Activated CD4-positive, alpha-beta memory T cell treated with anti-CD3 and anti-CD28 coated beads, Interleukin-2, amount 10 ng/mL, durations not matched to agents 7 days and 5 days (primary cell): ENCODE measurements around the gene ACOT7. TPM values are rescaled to one million over a fixed set of nuclear protein-coding genes. Genes with fewer than 3 reads are reported as not detected.

Experiments
- CTCF ChIA-PET: fragments of 350-600 bp; sonication (Branson Sonifier 250); formaldehyde crosslinking; loops from one replicate; lab custom pipeline; 2021; ENCODE audit warnings: antibody characterized with exemption, inconsistent platforms; lab: Charles Lee
- POLR2A ChIA-PET: fragments of 350-600 bp; sonication (Branson Sonifier 250); formaldehyde crosslinking; loops from one replicate; lab custom pipeline; 2021; ENCODE audit warnings: antibody characterized with exemption; lab: Charles Lee
- DNase-seq: peaks from one replicate; pipeline ENCODE4 v3.0.0-alpha.2; 2020
- H3K27ac Mint-ChIP-seq: one replicate; pipeline ENCODE4 v1.8.0; 2021; ENCODE audit warnings: mild to moderate bottlenecking, mixed read lengths
- H3K27me3 Mint-ChIP-seq: one replicate; pipeline ENCODE4 v1.8.0; 2021; ENCODE audit warnings: mixed read lengths
- H3K36me3 Mint-ChIP-seq: one replicate; pipeline ENCODE4 v1.8.0; 2021; ENCODE audit warnings: low read depth, mixed read lengths
- H3K4me1 Mint-ChIP-seq: one replicate; pipeline ENCODE4 v1.8.0; 2021; ENCODE audit warnings: mixed read lengths
- H3K4me3 Mint-ChIP-seq: one replicate; pipeline ENCODE4 v1.8.0; 2021; ENCODE audit warnings: mild to moderate bottlenecking, mixed read lengths
- H3K9me3 Mint-ChIP-seq: one replicate; pipeline ENCODE4 v1.8.0; 2021; ENCODE audit warnings: mixed read lengths
- total RNA-seq, 2 experiments: library from RNA; stranded (reverse); gene quantifications; one replicate each; pipeline ENCODE4 v1.2.3, GENCODE V29; 2021

ACOT7 gene
- total RNA-seq, 2 experiments from 2014 or later: 56.8 to 58.6 TPM

DNA sequence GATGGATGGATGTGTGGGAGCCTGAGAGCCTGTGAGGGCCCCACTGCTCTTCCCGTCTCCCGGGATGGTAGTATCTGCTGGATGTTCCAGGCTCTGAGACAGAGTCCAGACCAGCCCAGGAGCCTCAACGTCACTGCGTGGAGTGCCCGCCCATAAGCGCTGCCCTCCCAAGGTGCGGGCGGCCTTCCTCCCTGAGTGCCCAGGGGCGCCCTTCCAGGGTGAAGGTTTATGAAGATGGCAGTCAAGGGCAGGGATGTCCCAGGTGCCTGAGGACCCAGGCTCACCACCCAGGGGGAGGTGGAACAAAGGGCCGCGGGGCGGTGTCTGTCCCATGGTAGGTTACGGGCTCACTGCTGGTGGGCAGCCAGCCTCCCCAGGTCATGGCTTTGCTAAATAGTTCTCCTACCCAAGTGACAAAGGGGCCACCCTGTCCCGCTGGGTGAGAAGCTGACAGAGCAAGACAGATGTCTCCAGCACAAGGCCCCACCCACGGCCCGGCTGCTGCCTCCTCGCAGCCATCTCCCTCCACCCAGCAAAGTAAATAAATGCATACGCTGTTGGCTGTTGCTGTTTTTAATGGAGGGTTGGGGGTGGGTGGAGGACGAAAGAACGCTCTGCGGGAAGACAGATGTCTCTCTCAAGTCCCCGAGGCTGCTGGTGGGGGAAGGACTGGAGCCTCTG is 123.7 kb downstream of the ACOT7 start:
- H3K27me3 Mint-ChIP-seq: no peaks in the 10 kb centered on the region
- ChIA-PET POLR2A (no interaction called here), CTCF (no interaction called here)
- H3K36me3 Mint-ChIP-seq: no peaks in the 10 kb centered on the region
- no peak overlapping the region for H3K4me3 Mint-ChIP-seq
- H3K4me1 Mint-ChIP-seq: peaks cover 23% of the 10 kb centered on the region
- H3K27ac Mint-ChIP-seq: no peak overlapping the region
- DNase-seq: no peak
- no peaks in the 10 kb centered on the region for H3K9me3 Mint-ChIP-seq

DNA sequence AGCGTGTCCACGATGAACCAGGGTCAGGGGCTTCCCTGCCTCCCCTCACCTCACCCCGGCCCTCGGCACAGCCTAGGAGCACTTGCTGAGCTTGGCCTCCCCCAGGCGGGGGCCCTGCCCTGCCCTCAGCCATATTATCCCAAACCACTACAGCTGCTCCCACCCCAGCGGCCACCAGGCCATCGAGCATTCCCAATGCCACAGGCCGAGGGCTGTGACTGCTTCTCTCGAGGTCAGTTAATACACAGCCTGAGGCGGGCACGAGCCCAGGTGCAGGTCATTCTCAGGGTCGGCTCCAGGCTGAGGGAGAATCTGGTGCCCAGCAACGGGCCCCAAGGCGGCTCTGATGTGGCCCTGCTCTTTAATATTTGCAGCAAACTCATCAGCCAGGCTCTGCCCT is 124.3 kb downstream of the ACOT7 start:
- CTCF ChIA-PET: no interaction called here
- Mint-ChIP-seq H3K27me3 (no peaks in the 10 kb centered on the region), H3K27ac (no peak overlapping the region), H3K36me3 (no peaks in the 10 kb centered on the region), H3K4me3 (no peak overlapping the region), H3K9me3 (no peaks in the 10 kb centered on the region), H3K4me1 (peaks cover 25% of the 10 kb centered on the region)
- POLR2A ChIA-PET: no interaction called here
- DNase-seq: no peak

DNA sequence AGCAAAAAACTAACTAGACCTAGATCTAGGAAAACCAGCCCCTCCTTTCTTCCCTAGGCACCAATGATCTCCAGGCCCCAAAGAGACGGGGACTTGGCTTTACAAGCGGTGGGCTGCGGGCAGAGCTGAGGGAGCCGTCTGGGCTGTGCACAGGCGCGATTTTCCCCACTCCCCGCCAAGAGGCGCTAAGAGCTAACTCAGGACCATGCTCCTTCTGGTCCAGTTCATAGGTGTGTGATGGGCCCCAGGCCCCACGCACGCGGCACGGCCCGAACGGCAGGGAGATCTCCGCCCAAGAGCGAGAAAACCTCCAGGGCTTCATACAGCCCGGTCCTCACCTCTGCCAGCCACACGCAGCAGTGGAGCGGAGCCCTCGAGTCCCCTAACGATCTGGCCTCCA is 125.2 kb downstream of the ACOT7 start:
- Mint-ChIP-seq H3K4me1 (peaks cover 34% of the 10 kb centered on the region), H3K4me3 (no peak overlapping the region), H3K36me3 (no peaks in the 10 kb centered on the region), H3K27me3 (no peaks in the 10 kb centered on the region), H3K27ac (peak overlapping the region; percentile 12), H3K9me3 (no peaks in the 10 kb centered on the region)
- DNase-seq: no peak
- CTCF ChIA-PET: interaction anchor here (2.6 kb wide), 1 partner anchor 22 kb away, joined by 7 read pairs; no protein-coding TSS in a partner anchor
- POLR2A ChIA-PET: no interaction called here

DNA sequence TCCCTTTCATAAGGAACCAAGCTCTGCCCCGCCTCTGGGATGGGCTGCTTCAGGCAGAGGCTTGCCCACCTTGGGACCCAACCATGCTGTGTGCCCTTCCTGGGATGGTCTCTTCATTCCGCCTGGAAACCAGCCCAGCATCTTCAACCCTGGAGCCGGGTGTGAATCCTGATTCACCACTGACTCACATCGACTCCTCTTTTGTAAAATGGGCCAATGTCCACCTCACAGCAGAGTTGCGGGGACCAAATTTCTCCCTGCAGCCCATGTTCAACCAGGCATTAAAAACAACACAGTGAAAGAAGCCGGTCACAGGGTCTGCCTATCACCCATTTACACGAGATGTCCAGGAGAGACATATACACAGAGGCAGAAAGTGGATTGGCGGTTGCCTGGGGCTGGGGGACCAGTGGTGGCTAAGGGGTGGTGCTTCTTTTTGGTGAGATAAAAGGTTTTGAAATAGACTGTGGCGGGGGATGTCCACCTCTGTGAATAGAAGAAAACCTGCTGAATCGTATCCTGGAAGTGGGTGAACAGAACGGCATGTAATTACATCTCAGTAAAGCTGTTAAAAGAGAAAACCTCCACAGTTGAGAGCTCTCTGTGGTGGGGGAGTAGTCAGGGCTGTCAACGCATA is 125.8 kb downstream of the ACOT7 start:
- no peak for DNase-seq
- H3K36me3 Mint-ChIP-seq: no peaks in the 10 kb centered on the region
- H3K9me3 Mint-ChIP-seq: no peaks in the 10 kb centered on the region
- ChIA-PET POLR2A (no interaction called here), CTCF (interaction anchor here (2.6 kb wide), 1 partner anchor 21 kb away, joined by 7 read pairs; no protein-coding TSS in a partner anchor)
- H3K27ac Mint-ChIP-seq: peak overlapping the region; percentile 12
- H3K4me1 Mint-ChIP-seq: peaks cover 38% of the 10 kb centered on the region
- H3K27me3 Mint-ChIP-seq: no peaks in the 10 kb centered on the region
- H3K4me3 Mint-ChIP-seq: no peak overlapping the region

DNA sequence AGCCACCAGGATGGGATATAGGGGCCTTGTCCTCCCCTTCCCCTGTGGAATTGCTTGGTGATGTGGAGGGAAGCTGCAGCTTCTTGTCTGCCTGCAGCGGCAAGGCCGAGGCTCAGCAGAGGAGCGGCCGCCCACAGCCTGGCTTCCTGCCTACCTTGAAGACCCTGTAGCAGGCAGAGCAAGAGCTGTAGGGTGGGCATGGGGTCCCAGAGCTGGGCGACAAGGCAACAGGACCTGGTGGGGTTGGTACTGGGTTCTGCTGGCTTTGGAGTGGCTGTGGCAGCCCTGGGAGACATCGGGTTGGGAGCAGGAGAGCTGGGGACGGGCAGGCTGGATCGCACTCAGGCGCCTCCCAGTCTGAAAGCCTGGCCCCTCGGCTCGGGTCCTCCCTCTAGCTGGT is 126.9 kb downstream of the ACOT7 start:
- H3K4me3 Mint-ChIP-seq: no peak overlapping the region
- H3K4me1 Mint-ChIP-seq: peaks cover 48% of the 10 kb centered on the region
- H3K9me3 Mint-ChIP-seq: no peaks in the 10 kb centered on the region
- no peak for DNase-seq
- POLR2A ChIA-PET: no interaction called here
- H3K36me3 Mint-ChIP-seq: no peaks in the 10 kb centered on the region
- H3K27me3 Mint-ChIP-seq: peaks cover 3% of the 10 kb centered on the region
- CTCF ChIA-PET: interaction anchor here (2.6 kb wide), 1 partner anchor 20 kb away, joined by 7 read pairs; no protein-coding TSS in a partner anchor
- H3K27ac Mint-ChIP-seq: no peak overlapping the region

DNA sequence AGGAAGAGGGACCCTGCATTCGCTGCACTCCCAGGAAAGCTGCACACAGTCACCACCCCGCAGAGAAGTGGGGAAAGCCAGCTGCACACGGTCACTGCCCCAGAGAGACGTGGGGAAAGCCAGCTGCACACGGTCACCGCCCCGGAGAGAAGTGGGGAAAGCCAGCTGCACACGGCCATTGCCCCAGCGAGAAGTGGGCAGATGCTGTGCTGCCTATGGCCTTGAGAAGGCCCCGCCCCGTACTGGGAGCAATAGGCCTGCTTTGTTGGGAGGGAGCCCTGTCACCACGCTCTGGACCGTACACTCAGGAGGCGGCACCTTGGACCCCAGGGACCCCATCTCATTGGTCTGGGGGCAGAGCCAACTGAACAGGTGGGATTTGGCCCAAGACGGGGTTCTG is 128.4 kb downstream of the ACOT7 start:
- ChIA-PET CTCF (no interaction called here), POLR2A (no interaction called here)
- no peaks in the 10 kb centered on the region for H3K9me3 Mint-ChIP-seq
- H3K4me1 Mint-ChIP-seq: peaks cover 48% of the 10 kb centered on the region
- H3K27me3 Mint-ChIP-seq: peaks cover 5% of the 10 kb centered on the region
- H3K4me3 Mint-ChIP-seq: no peak overlapping the region
- H3K36me3 Mint-ChIP-seq: no peaks in the 10 kb centered on the region
- H3K27ac Mint-ChIP-seq: no peak overlapping the region
- DNase-seq: no peak

DNA sequence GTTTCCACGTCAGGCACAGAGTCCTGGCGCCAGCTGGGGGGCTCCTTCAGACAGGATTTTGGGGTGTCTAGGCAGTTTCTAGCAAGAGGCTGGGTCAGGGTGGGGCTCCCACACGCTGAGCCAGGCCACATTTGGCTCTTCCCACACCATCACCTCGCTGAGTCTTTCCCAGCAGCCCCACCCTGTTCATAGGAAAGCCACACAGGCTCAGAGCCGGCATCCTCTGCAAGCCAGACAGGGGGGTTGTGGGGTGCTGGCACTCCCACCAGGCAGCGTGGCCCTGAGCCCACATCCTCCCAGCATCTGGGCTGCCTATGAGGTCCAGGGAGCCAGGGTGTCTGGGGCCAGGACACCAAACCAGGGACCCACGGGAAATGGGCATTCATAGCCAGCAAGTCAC is 129.9 kb downstream of the ACOT7 start:
- Mint-ChIP-seq H3K4me3 (no peak overlapping the region), H3K9me3 (no peaks in the 10 kb centered on the region), H3K27me3 (peaks cover 14% of the 10 kb centered on the region), H3K27ac (peak overlapping the region; percentile 31), H3K4me1 (peaks cover 57% of the 10 kb centered on the region), H3K36me3 (no peaks in the 10 kb centered on the region)
- ChIA-PET POLR2A (interaction anchor here (1.7 kb wide), 1 partner anchor 18 kb away, joined by 3 read pairs; no protein-coding TSS in a partner anchor), CTCF (interaction anchor here (2.3 kb wide), 1 partner anchor 17 kb away, joined by 7 read pairs; no protein-coding TSS in a partner anchor)
- peak; percentile 30 for DNase-seq

DNA sequence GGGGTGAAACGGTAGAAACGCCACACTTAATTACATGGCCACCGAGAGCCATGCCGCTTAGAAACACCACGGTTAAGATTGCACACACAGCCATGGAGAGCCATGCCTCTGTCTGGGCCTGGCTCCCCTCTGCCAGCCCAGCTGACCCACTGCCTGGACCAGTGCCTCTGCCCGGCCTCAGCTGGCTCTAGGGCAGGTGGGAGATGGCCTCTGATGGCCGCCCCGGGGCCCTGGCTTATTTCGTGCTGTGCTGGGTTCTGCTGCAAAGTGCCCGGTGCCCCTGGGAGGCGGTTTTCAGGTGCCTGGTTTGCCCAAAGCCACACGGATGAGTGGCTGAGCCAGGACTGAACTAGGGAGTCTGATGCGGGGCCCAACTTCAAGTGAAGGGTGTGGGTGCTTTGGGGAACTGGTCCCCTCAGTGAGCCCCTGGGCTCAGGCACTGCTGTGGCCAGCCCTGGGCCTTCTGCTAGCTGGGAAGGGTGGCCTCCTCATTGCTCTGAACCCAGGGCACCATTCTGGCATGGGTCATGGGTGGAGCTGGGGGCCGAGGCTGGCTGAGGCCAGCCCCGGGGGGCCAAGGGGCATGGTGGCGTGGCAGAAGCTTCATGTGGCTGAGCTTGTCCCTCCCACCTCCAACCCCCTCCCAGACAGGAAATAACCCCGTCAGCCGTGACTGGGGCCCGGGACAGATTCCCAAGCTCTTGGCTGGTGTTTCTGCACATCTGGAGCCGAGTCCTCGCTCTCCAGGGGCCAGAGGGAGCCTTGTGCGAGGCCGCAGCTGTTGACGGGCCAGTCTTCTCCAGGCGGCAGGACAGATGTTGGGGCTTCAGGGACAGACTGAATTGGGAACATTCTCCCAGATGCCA is 130.8 kb downstream of the ACOT7 start:
- Mint-ChIP-seq H3K9me3 (no peaks in the 10 kb centered on the region), H3K4me1 (peaks cover 48% of the 10 kb centered on the region), H3K36me3 (no peaks in the 10 kb centered on the region), H3K27ac (no peak overlapping the region), H3K27me3 (peaks cover 14% of the 10 kb centered on the region), H3K4me3 (no peak overlapping the region)
- no peak for DNase-seq
- ChIA-PET CTCF (interaction anchor here (2.3 kb wide), 1 partner anchor 16 kb away, joined by 7 read pairs; no protein-coding TSS in a partner anchor), POLR2A (interaction anchor here (1.4 to 1.7 kb wide), 2 partner anchors 17 to 25 kb away, joined by 3 read pairs; no protein-coding TSS in a partner anchor)

DNA sequence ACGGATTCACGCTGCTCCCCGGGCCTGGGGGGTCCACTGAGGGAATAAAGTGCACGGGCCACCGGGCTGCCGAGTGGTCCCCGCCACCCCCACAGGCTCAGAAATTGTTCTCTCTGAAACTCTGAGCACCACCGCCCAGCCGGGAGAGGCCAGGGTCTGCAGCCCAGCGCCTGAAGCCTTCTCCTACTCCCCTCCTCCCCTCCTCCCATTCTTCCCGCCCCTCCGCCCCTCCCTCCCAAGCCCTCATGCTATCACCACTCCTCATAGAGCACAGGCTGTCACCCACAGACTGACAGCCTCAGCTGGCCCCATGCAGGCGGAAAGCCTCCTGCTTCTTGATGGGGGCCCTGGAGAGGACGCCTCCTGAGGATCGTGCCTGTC is 132.0 kb downstream of the ACOT7 start:
- no peak overlapping the region for H3K27ac Mint-ChIP-seq
- POLR2A ChIA-PET: no interaction called here
- CTCF ChIA-PET: no interaction called here

DNA sequence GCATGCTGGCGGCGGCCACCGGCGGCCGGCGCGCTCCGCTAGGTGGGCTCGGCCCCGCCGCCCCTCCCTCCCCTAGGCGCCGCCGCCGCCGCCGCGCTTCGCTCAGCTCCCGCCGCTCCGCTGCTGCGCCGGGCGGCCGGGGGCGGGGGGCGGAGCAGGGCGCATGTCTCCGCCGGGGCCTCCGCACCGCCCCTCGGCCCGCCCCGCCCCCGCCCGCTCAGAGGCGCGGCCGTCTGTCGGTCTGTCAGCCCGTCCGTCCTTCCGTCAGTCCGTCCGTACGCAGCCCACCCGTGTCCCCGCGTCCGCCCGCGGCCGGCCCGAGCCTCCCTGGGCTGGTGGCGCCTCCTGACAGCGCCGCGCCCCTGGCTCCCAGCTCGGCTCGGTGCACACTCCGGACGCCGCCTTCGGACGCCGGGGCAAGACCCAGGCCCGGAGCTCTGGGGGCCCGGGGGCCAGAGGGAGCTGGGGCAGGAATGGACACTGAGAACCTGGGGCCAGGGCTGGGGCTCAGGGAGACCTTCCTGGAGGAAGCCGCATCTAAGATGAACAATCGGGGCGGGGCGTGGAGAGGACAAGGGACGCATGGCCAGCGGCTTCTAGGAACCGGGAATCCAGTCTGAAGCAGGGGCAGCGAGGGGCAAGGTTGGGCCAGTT is 132.5 kb downstream of the ACOT7 start, which contains the start of gene GPR153:
Gene GPR153, minus strand, starts transcription at position 138 of the 654 bp plus-strand sequence. CDS start 6,193 bp downstream, outside the sequence.
- H3K27ac Mint-ChIP-seq: no peak within 1 kb of the TSS
- H3K36me3 Mint-ChIP-seq: no peaks in the 10 kb centered on the region
- peaks cover 14% of the 10 kb centered on the region for H3K27me3 Mint-ChIP-seq
- peak within 1 kb of the TSS; percentile 56 for H3K4me3 Mint-ChIP-seq
- POLR2A ChIA-PET: no interaction called here
- peak; percentile 48 for DNase-seq
- CTCF ChIA-PET: interaction anchor here (4.0 kb wide), 1 partner anchor 14 kb away, joined by 18 read pairs; no protein-coding TSS in a partner anchor
- H3K4me1 Mint-ChIP-seq: peaks cover 40% of the 10 kb centered on the region
- H3K9me3 Mint-ChIP-seq: no peaks in the 10 kb centered on the region

More for the DNA sequence above, 132.0 kb downstream of the ACOT7 start:
- no peak for DNase-seq
- Mint-ChIP-seq H3K4me1 (peaks cover 40% of the 10 kb centered on the region), H3K27me3 (peaks cover 14% of the 10 kb centered on the region), H3K9me3 (no peaks in the 10 kb centered on the region), H3K36me3 (no peaks in the 10 kb centered on the region), H3K4me3 (peak overlapping the region; percentile 56)

DNA sequence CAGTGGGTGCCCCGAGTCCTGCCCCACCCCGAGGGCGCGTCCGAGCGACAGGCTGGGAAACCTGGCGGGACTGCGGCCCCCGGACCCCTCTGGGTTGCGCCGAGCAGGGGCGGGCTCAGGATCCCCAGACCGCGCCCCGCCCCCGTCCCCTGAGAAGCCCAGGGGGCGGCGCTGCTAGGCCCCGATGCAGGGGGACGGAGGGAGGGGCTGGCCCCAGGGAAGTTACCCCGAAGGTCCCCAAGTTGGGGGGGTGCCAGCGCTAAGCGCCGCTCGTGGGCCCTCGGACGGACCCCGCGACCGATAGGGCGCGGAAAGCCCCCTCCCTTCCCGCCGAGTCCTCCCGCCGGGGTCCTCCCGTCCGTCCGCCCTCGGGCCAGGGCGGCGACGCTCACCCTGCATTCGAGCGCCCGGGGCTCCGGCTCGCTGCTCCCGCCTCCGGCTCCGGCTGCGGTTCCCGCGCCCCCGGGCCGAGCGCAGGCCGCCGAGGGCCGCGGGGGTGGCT is 133.1 kb downstream of the ACOT7 start:
- DNase-seq: no peak
- POLR2A ChIA-PET: interaction anchor here (1.0 kb wide), 1 partner anchor 25 kb away, joined by 3 read pairs; the partner anchor contains the start of gene ICMT
- CTCF ChIA-PET: interaction anchor here (4.0 kb wide), 1 partner anchor 14 kb away, joined by 18 read pairs; no protein-coding TSS in a partner anchor
- Mint-ChIP-seq H3K4me3 (no peak overlapping the region), H3K4me1 (peaks cover 37% of the 10 kb centered on the region), H3K27me3 (peaks cover 14% of the 10 kb centered on the region), H3K36me3 (no peaks in the 10 kb centered on the region), H3K27ac (no peak overlapping the region), H3K9me3 (no peaks in the 10 kb centered on the region)
